Fibroblast of lung (primary cell): ENCODE data around the gene RPP30.

ENCODE experiments used
- EZH2 ChIP-seq: IDR thresholded peaks from 2 replicates; pipeline ENCODE4 v1.5.1; 2012; ENCODE audit warnings: low read length, control low read depth, mild to moderate bottlenecking; ENCODE audit errors: missing control alignments
- TF ChIP-seq, protein P1 (sequence below), 2 donors: IDR thresholded peaks in 1 of 2; conservative IDR thresholded peaks in 1 of 2; 1 replicate in 1 of 2; 2 replicates in 1 of 2; pipeline ENCODE4 v1.5.1; 2011 to 2012; ENCODE audit warnings: low read length in 2 of 2, control low read depth in 1 of 2, inconsistent platforms in 1 of 2, low read depth in 1 of 2, mild to moderate bottlenecking in 1 of 2

DNA sequence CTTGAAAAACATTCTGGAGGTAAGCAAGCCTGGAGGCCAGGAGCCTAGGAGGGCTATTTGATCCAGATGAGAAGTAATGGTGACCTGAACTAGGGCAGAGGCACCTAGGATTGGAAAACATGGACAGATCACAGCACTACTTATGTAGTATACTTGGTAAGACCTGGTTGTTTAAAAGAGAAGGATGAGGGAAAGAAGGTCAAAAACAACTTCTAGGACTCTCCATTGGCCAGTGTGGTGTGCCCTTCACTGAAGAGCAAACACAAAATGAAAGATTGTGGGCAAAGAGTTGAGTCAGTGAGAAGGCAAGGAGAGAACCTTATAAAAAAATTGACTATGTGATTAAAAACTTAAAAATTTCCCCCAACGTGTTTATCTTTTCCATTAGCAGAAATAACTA is 34.8 kb downstream of the RPP30 start:
- TF ChIP-seq EZH2 = no peak
- TF ChIP-seq, protein P1, sequence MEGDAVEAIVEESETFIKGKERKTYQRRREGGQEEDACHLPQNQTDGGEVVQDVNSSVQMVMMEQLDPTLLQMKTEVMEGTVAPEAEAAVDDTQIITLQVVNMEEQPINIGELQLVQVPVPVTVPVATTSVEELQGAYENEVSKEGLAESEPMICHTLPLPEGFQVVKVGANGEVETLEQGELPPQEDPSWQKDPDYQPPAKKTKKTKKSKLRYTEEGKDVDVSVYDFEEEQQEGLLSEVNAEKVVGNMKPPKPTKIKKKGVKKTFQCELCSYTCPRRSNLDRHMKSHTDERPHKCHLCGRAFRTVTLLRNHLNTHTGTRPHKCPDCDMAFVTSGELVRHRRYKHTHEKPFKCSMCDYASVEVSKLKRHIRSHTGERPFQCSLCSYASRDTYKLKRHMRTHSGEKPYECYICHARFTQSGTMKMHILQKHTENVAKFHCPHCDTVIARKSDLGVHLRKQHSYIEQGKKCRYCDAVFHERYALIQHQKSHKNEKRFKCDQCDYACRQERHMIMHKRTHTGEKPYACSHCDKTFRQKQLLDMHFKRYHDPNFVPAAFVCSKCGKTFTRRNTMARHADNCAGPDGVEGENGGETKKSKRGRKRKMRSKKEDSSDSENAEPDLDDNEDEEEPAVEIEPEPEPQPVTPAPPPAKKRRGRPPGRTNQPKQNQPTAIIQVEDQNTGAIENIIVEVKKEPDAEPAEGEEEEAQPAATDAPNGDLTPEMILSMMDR (conservative IDR thresholded peaks at IDR 0.05 in 1 of 2, IDR thresholded peaks at IDR 0.05 in 1 of 2; ENCODE audit: low read depth in 1 of 2, low read length in 2 of 2) = no peak
